AML-193 (cell line): Measurements from ENCODE around the gene MSLN.
"Not testable (repeated sequence)": the region's sequence is repeated elsewhere in the genome, so short reads cannot be mapped to it uniquely, and the experiment has no call there.

Source experiments
- DNase-seq, 2 experiments: peaks; one replicate each; lab custom pipeline; 2025; lab: John Stamatoyannopoulos, UW

The MSLN gene

DNA sequence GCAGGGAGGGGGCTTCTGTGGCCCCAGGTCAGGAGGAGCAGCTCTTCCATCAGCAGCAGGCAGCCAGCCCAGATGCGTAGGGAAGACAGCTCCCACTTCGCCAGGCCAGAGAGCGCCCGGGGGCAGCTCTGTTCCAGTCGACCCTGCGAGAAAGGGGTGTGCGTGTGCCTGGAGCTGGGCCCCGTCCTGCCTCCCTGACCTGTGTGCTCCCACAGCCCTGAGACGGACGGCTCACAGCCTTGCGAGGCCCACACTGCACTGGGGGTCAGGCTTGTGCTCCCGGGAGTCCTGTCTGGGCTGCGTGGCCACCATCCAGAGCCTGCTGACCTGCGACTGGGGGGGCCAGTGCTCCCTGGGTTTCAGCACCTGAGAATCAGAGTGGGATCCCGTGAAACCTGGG, 469 bp upstream of the MSLN start:
- no peak for DNase-seq

DNA sequence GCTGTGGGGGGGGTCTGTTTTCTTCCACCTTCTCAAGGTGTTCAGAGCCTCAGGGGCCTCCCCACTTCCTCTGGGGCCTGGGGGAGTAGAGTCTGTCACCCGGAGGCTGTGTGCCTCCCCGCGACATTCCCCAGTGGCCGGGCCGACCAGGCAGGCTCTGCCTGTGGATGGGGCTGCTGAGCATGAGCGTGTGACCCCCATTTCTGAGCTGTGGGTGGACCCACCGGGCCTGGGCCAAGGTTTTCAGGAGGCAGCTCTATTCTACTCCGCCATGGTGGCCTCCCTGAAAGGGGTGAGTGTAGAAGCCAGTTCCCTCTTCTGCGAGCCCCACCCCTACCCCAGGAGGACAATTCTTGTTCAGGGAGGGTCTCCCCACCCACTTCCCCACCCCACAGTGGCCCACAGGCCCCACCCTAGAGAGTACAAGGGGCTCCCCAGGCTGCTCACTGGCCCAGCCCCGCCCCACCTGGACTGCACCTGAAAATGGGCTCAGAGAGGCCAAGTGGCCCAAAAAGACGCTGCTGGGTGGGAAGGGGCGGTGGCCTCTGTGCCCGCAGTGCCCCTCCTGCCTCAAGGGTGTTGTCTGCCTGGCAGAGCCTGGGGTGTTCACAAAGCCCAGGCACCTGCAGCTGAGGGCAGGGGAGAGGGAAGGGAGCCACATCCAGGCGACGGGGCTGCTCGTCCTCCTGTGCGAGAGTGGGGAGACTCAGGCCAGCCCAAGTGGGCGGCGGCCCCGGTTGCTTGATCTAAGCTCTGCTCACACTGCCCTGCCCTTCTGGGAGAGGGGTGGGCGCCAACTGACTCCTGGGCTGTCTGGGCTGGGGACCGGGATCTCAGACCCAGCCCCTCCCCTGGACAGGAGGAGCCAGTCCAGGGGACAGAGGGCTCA, 1.3 kb downstream of the MSLN start:
- no peak for DNase-seq

DNA sequence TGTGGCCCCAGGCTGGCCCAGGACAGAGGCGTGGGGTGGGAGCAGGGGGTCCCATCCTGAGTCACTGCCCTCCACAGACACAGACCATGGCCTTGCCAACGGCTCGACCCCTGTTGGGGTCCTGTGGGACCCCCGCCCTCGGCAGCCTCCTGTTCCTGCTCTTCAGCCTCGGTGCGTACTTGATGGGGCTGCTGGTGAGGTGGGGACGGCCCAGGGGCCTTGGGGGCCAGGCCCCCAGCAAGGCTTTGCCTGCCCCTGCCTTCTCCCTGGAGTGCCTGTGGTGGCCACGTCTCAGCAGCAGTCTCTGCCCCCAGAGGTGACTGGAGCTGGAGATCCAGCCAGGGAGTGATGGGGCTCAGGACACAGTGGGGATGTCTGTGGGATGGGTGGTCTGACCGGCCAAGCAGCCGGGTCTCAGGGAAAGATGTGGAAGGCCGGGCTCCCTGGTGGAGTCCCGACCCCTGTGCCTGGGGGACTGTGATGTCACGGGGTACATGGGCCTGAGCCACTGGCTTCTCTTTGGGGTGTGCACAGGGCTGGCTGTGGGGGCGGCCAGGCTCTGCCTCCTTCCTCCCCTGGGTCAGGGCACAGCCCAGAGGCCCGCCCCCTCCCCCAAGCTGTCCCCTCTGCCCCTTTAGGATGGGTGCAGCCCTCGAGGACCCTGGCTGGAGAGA, 2.2 kb downstream of the MSLN start:
- no peak for DNase-seq

DNA sequence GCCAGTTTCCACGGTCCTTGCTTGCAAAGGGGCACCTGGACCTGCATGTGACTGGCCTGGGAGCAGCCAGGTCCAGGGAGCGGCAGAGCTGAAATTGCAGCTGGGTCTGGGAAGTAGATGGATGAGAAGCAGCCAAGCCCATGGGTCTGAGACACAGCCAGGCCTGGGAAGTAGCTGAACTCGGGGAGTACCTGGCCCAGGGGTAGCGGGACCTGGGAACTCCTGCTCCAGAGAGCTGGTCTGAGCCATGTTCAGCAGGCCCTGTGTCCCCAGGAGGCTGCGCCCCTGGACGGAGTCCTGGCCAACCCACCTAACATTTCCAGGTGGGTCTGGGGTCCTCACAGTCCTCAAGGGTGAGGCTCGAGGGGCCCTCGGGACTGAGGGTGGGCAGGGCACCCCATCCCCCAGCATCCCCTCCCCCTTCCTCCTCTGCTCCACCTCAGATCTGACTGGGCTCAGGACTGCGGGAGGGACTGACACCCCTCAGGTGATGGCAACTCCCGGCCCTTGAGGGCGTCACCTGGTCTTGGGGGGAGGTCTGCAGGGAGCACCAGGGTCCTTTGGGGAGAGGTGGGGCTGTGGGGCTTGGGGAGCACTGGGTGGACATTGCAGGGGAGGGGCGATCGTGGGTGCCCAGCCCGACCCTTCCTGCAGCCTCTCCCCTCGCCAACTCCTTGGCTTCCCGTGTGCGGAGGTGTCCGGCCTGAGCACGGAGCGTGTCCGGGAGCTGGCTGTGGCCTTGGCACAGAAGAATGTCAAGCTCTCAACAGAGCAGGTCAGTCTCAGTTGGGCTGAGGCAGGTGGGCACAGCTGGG, 3.0 kb downstream of the MSLN start:
- DNase-seq = no peak

DNA sequence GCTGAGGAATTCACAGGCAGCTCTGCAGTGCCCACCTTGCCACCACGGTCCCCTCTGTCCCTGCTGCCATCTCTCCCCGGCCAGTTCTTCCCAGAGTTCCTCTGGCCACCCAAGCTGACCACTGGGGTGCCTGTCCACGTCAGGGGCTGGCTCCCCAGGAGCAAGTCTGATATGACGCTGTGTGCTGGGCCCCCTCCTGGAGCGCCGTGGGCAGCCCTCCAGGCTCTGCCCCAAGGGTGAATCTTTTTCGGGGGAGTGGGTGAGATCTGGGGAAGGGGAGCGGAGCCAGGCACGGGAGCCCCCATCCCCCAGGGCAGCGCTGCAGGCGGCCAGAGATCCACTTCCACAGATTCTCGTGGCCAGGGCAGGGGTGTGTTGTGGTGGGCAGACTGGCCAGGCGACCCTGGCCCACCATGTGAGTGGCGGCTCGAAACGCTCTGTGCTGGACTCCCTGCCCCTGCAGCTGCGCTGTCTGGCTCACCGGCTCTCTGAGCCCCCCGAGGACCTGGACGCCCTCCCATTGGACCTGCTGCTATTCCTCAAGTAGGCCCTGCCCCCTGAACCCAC, 3.7 kb downstream of the MSLN start:
- DNase-seq = no peak

DNA sequence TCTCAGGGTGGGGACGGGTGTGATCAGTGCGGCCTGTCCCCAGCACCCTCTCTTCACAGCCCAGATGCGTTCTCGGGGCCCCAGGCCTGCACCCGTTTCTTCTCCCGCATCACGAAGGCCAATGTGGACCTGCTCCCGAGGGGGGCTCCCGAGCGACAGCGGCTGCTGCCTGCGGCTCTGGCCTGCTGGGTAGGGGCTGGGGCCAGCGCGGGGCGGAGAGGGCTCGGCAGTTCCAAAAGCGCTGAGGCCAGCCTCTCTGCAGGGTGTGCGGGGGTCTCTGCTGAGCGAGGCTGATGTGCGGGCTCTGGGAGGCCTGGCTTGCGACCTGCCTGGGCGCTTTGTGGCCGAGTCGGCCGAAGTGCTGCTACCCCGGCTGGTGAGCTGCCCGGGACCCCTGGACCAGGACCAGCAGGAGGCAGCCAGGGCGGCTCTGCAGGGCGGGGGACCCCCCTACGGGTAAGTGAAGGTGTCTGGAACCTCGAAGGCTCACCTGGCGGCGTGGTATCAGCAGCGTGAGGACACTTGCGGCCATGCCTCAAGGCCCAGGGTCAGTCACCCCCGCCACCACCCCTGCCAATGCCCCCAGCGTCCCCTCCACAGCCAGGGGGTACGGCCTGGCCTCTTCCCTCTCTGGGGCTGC, 4.4 kb downstream of the MSLN start:
- no peak for DNase-seq

DNA sequence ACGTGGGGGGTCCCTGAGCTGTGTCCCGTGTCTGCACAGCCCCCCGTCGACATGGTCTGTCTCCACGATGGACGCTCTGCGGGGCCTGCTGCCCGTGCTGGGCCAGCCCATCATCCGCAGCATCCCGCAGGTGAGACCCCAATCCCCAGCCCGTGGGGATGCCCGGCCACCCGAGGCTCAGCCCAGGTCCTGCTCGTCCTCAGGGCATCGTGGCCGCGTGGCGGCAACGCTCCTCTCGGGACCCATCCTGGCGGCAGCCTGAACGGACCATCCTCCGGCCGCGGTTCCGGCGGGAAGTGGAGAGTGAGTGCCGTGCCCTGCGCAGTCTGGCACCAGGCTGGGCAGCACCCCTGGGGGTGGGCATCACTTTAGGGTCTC, 4.9 kb downstream of the MSLN start:
- no peak for DNase-seq

DNA sequence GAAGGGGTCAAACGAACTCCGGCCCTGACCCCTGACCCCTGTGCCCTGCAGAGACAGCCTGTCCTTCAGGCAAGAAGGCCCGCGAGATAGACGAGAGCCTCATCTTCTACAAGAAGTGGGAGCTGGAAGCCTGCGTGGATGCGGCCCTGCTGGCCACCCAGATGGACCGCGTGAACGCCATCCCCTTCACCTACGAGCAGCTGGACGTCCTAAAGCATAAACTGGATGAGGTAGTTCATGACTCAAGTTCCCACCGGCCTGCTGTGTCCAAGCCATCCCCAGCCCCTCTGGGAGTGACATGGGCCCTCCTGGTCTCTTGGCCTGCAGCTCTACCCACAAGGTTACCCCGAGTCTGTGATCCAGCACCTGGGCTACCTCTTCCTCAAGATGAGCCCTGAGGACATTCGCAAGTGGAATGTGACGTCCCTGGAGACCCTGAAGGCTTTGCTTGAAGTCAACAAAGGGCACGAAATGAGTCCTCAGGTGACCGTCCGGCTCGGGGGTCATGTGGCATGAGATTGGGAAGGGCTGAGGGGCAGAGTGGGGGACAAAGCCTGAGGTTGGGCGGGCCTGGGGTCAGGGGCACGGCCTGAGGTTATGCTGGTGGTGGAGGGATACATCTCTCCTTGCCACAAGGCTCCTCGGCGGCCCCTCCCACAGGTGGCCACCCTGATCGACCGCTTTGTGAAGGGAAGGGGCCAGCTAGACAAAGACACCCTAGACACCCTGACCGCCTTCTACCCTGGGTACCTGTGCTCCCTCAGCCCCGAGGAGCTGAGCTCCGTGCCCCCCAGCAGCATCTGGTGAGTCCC, 5.7 kb downstream of the MSLN start:
- no peak for DNase-seq

DNA sequence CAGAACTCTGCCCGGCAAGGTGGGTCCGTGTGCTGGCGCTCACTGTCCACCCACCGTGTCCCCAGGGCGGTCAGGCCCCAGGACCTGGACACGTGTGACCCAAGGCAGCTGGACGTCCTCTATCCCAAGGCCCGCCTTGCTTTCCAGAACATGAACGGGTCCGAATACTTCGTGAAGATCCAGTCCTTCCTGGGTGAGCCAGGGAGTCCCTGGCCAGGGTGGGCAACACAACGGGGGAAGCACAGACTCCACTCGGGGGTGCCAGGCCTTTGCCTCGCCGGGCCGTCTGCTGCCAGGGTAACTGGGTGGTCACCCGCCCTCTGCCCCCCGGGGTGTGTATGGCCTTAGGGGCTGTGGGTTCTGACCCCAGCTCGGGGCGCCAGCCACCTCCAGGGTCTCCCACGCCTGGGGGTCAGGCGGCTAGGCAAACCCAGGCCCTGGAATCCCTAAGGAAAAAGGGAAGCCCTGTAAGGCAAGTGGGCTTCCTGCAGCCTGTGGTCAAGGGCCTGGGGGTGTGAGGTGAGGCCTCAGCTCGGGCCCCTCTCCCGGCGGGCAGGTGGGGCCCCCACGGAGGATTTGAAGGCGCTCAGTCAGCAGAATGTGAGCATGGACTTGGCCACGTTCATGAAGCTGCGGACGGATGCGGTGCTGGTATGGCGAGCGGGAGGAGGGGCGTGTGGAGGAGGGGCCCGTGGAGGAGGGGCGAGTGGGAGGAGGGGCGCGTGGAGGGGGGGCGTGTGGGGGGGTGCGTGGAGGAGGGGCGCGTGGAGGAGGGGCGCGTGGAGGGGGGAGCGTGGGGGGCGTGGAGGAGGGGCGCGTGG, 6.5 kb downstream of the MSLN start:
- no peak for DNase-seq

DNA sequence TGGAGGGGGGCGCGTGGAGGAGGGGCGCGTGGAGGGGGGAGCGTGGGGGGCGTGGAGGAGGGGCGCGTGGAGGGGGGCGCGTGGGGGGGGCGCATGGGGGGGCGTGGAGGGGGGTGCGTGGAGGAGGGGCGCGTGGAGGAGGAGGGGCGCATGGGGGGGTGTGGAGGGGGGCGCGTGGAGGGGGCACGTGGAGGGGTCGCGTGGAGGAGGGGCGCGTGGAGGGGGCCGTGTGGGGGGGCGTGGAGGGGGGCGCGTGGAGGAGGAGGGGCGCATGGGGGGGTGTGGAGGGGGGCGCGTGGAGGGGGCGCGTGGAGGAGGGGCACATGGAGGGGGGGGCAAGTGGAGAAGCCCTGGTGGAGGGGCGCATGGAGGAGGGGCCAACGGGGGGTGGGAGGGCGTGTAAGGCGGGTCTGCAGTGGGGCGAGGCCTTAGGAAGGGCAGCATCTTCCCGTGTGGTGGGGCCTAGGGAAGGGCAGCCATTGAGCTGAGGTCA, 7.3 kb downstream of the MSLN start:
- DNase-seq = no peak

DNA sequence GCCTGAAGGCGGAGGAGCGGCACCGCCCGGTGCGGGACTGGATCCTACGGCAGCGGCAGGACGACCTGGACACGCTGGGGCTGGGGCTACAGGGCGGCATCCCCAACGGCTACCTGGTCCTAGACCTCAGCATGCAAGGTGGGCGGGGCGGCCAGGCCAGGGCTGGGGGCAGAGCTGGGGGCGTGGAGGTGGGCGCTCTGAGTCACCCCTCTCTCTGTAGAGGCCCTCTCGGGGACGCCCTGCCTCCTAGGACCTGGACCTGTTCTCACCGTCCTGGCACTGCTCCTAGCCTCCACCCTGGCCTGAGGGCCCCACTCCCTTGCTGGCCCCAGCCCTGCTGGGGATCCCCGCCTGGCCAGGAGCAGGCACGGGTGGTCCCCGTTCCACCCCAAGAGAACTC, 7.9 kb downstream of the MSLN start:
- DNase-seq = no peak

DNA sequence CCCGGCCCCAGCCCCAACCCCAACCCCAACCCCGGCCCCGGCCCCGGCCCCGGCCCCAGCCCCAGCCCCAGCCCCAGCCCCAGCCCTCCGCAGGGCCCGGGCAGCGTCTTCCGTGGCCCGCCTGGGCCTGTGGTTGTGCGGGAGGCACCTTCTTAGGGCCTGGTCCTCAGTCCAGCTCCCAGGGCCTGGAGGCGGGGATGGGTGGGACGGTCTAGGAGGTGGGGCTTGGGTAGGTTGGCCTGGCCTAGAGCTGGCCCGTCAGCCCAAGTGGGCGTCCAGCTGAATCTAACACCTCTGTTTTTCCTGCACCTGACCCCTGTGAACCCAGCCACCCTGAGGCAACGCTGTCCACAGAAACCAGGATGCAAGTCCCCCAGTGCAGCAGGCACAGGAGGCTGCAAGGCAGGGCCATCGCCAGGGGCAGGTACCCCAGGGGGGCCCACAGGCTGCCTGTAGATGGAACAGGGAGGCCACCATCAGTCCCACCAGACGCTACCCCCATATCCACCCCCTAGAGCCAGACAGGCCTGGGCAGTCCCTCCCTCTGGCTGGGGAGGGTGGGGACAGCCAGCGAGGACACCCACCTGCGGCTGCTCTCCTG, 8.8 kb downstream of the MSLN start:
- no peak for DNase-seq

DNA sequence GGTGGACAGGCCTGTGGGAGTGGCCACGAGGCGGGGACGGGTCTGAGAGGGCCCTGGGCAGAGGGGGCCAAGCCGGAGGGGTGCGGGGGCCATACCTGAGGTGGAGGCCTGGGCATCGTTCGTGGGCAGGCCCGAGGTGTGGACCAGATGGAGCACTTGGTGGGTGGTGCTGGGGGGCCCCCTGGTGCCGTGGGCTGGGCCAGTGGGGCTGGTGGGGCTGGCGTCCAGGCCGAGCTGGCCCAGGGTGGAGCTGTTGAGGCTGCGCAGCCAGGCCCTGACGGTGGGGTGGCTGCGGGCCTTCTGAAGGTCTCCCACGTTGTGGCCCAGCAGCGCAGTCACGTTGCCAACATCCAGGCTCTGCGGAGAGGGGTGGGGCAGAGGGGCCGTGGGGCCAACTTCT, 9.4 kb downstream of the MSLN start:
- no peak for DNase-seq

DNA sequence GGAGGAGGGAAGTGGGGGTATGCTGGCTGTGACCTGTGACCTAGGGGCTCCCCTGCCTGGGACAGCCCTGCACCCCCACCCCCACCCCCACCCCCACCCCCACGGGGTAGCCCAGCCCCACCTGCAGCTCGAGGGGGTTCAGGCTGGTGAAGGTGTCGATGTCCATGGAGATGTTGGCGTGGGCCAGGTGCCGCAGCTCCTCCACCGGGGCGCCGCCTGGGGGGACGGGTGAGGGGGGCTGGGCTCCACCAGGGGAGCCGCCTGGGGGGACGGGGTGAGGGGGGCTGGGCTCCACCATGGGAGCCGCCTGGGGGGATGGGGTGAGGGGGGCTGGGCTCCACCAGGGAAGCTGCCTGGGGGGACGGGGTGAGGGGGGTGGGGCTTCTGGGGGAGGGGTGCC, 9.9 kb downstream of the MSLN start:
- DNase-seq = no peak

DNA sequence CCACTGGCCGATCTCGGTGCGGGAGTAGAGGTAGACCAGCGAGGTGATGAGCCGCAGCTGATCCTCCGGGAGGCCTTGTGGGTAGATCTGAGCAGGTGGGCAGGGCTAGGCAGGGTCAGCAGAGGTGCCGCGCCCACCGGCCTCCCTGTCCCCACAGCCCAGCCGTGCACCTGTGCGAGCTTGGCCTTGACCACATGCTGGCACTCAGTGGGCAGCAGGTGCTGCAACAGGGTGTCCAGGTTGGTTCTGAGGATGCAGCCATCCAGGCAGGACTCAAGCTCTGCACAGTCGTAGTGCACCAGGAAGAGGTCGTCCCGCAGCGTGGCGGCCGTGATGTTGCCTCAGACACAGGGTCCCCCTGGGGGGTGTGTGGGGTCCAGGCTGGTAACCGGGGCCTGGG, 12.4 kb downstream of the MSLN start:
- DNase-seq = no peak

DNA sequence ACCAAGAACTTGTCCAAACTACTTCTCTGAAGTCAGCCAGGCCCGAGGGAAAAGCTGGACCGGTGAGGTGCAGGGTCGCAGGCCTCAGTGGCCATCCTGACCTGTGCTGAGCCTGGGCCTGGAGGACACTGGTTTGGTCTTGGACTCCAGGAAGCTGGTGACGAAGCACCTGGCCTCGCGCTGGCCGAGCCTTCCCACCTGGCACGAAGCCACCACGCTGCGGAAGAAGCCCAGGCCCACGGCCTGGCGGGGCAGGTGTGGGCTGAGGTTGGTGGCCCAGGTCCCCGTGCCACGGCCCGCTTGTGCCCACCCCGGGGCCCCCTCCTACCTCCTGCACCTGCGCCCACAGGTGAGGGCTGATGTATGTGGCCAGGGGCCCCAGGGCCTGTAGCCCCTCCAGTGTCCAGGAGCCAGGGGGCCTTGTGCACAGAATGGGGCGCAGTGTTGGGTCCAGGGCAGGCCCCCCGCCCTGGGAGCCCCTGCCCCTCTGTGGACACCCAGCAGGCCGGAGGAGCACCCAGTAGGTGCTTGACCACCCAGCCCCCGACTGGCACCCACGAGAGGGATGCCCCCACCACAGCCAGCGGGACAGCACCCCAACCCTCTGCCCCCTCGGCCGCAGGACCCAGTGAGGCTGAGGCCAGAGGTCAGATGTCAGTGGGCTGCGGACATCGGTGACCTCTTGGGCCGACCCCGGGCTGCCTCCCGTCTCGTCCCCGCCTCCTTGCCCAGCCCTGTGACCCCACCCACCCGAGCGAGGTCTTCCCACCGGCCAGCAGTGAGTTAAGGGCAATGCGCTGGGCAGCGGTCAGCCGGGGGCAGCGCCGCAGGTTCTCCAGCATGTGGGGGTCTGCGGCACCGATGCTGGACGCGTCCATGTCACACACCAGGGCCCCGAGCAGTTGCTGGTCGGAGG, 13.8 kb downstream of the MSLN start:
- DNase-seq = no peak

DNA sequence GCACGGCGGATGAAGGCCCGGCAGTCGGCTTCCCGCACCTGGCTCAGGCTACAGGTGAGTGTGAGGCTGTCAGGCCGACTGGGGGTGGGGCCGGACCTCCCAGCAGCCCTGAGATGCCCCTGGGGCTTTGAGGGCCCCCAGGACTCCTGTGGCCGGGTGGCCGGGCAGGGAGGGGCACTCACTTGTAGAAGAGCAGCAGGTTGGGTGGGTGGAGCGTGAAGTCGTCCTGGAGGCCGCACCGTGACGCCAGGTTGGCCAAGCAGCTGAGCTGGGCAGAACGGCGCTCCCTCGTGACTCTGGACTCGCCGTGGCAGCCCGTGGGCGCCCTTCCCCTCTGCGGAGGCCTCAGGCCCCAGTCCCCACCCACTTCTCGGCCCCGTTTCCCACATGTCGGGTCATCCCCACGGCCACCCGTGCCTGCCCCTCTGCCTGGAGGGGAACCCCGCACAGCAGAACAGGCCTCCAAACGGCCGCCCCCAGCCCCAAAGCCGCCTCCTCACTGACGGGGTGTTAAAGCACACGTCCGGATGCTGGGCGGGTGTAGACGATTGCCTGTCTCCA, 14.8 kb downstream of the MSLN start:
- no peak for DNase-seq

DNA sequence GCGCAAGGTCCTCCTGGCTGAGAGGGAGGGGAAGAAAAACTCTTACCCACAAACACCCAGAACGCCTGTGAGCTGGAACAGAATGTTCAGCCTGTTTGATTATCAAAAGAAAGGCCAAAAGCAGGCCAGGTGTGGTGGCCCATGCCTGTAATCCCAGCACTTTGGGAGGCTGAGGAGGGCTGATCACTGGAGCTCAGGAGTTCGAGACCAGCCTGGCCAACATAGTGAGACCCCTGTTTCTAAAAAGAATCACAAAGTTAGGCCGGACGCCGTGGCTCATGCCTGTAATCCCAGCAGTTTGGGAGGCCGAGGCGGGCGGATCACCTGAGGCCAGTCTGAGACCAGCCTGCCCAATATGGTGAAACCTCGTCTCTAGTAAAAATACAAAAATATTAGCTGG, 15.8 kb downstream of the MSLN start:
- not testable (repeated sequence) for DNase-seq
